ENCODE data around the gene MEI1.
"Not testable (repeated sequence)": the region's sequence is repeated elsewhere in the genome, so short reads cannot be mapped to it uniquely, and the experiment has no call there.

GRCh38 chr22:41663594-41663993 lies 35.7 kb upstream of the MEI1 start:
- TF ChIP-seq, protein P1, sequence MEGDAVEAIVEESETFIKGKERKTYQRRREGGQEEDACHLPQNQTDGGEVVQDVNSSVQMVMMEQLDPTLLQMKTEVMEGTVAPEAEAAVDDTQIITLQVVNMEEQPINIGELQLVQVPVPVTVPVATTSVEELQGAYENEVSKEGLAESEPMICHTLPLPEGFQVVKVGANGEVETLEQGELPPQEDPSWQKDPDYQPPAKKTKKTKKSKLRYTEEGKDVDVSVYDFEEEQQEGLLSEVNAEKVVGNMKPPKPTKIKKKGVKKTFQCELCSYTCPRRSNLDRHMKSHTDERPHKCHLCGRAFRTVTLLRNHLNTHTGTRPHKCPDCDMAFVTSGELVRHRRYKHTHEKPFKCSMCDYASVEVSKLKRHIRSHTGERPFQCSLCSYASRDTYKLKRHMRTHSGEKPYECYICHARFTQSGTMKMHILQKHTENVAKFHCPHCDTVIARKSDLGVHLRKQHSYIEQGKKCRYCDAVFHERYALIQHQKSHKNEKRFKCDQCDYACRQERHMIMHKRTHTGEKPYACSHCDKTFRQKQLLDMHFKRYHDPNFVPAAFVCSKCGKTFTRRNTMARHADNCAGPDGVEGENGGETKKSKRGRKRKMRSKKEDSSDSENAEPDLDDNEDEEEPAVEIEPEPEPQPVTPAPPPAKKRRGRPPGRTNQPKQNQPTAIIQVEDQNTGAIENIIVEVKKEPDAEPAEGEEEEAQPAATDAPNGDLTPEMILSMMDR (IDR thresholded peaks at IDR 0.05) = not testable (repeated sequence)
- not testable (repeated sequence) for TF ChIP-seq POLR2A (IDR thresholded peaks at IDR 0.05)
